Astrocyte of the hippocampus (primary cell): Measurements from ENCODE around the gene CARF.
"Not testable (repeated sequence)": the region's sequence is repeated elsewhere in the genome, so short reads cannot be mapped to it uniquely, and the experiment has no call there.

Experiments used
- DNase-seq: peaks from one replicate; pipeline ENCODE4 v3.0.0; 2011; ENCODE audit warnings: low read depth, low spot score

CARF gene, protein sequence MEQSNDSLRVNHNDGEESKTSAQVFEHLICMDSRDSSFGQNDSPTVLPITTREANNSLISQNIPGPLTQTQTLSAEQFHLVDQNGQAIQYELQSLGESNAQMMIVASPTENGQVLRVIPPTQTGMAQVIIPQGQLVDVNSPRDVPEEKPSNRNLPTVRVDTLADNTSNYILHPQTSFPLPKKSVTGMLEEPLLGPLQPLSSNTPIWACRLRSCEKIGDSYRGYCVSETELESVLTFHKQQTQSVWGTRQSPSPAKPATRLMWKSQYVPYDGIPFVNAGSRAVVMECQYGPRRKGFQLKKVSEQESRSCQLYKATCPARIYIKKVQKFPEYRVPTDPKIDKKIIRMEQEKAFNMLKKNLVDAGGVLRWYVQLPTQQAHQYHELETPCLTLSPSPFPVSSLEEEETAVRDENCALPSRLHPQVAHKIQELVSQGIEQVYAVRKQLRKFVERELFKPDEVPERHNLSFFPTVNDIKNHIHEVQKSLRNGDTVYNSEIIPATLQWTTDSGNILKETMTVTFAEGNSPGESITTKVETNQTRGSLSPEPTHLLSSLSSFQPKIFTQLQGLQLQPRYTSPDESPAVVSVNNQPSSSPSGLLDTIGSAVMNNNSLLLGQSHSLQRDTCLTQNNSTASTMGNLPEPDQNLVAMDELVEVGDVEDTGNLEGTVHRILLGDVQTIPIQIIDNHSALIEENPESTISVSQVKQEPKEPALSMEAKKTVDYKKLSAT

DNA sequence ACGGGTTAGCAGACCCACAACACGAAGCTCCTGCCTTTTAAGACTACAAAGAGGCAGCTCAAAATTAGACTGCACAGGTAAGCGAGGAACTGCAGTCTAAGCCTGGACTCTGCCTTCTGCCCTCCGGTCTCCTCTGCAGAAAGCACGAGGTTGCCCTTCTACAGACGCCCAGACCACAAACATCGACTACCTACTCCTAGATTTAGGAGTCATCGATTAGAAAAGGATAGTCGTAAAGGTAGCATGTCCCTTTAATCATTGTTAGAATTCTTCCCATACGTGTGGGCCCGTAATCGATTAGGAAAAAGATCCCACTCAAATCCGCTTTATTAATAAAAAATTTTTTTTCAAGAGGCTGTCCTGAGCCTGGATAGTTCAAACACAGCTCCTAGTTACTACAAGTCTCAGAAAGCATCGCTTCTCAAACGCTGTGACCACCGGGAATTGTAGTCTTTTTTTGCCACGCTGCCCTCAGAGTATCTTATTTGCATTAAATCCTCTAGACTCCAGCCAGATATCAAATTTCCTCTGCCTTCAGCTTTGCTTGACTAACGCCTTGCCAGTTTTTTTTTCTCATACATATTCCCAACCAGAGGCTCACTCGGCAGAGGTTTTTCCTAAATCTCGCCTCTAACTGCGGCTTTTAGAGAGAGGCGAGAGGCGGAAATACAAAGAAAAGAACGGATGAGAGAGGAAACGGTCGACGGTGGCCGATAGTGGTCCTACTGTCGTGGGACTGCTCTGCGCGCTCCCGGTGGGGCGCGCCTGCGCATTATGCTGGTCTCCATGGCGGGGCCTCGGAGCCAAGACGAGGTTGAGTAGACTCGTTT is at the start of gene CARF, which contains the start of gene WDR12:
TSS of gene CARF (plus strand) at position 764 of the 830 bp plus-strand sequence. CDS start 29,628 bp downstream, outside the sequence.
TSS of gene WDR12 (minus strand) at position 162 of the 830 bp plus-strand sequence. CDS start 197 bp downstream, outside the sequence.
- DNase-seq: peak; percentile 98

GRCh38 chr2:202870431-202871299 is 41.4 kb upstream of the CARF start:
- peak; percentile 75 for DNase-seq

- DNase-seq: peak; percentile 87
These were observed 40.6 kb upstream of the CARF start, which contains the start of gene ICA1L for GRCh38 chr2:202871300-202872141. Gene ICA1L, minus strand, starts transcription at chr2:202871766. Its CDS starts 42,757 bp downstream, at chr2:202829009.

DNA sequence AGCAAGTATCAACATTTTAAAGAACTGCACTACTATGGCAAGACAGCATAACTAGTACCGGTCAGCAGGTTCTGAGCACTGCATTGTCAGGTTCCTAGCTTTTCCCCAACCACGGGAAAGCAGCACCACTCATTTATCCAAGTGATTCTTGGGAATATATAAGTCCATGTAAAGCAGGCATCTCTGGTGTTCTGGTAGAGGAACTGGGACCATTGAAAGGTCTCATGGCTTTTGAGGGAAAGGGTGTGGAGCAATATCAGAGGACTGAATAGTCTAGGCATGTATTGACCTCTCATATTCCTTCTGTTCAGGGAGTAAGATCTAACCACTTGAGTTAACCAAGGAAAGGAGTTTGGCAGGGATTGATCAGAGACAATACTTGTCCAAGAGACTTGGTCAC is 34.4 kb upstream of the CARF start:
- no peak for DNase-seq

DNA sequence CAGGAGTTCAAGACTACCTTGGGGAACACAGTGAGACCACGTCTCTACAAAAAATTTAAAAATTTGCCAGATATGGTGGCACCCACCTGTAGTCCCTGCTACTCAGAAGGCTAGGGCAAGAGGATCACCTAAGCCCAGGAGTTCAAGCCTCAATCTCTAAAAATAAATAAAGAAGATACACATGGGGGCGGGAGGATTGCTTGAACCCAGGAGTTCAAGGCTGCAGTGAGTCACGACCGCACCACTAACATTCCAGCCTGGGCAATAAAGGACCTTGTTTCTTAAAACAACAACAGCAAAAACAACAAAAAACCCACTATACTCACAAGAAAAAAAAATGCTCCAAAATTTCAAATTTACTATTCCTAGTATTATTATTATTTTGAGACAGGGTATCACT is 30.5 kb upstream of the CARF start:
- DNase-seq: no peak

DNA sequence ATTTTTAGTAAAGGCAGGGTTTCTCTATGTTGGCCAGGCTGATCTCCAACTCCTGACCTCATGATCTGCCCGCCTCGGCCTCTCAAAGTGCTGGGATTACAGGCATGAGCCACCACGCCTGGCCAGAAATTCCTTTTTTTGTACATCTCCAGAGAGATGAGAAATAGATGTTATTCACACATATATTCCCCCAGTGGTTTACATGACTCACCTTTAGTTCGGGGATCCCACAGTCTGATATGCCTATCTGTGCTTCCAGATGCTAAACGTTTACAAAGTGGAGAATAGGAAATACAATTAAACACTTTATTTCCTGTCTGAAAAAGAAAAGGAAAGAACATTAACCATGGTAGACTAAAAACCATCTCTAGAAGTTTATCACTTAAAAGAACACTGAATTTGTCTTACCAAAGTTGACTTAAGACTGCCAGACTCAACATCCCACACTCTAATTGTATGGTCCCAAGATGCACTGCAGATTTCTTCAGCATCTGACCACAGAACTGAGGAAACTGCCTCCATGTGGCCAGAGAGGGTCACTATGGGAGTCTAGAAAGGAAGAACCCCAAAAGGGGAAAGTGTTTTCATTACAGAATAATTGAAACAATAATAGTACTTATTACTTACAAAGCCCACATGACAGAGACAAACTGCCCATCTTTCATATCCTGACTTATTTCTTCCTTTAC is 27.9 kb upstream of the CARF start:
- DNase-seq: peak; percentile 1

GRCh38 chr2:202885190-202885589 is 26.9 kb upstream of the CARF start:
- no peak for DNase-seq

DNA sequence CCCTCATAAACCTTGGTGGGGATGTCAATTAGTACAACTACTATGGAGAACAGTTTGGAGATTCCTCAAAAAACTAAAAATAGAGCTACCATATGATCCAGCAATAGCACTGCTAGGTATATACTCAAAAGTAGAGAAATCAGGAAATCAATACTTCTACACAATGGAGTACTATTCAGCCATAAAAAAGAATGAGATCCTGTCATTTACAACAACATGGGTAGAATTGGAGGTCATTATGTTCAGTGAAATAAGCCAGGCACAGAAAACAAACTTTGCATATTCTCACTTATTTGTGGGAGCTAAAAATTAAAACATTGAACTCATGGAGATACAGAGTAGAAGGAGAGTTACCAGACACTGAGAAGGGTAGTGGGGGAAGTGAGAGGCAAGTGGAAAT is 6.6 kb upstream of the CARF start:
- not testable (repeated sequence) for DNase-seq

- no peak for DNase-seq
These were observed 3.9 kb upstream of the CARF start for GRCh38 chr2:202908186-202908585.

GRCh38 chr2:202909394-202910192 is 2.5 kb upstream of the CARF start:
- DNase-seq: no peak

- not testable (repeated sequence) for DNase-seq
These were observed 1.8 kb upstream of the CARF start for GRCh38 chr2:202910250-202910649.

DNA sequence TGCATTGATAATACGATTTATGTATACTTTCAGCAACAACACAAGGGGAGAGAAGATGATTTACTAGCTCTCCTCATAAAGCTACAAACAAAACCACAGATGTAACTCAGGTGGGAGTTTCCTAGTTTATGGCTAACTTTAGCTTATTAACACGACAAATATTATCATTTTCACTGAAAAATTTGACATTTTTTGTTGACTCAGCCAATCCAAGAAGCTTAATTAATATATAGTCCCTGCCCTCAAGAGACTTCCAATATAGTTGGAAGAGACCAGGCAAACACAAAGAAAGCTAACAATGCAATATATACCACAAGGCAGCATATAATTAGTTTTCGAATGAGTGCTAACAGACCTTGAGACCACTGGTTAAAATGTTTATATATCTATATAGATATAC is 1.4 kb upstream of the CARF start:
- DNase-seq: no peak

DNA sequence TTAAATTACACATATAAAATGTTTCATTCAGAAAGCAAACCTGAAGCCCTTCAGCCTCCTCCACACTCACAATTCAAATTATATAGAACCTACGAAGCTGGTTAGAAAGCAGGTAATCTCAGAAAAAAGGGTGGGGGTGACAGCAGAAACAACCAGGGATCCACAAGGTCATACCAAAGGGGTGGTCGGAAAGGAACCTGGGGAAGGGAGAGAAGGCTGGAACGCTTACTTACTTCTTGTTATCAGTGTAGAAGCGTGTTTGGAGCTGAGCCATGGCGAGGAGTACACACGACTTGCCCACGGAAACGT is 918 bp upstream of the CARF start:
- DNase-seq: no peak

- peak; percentile 13 for DNase-seq
These were observed 497 bp downstream of the CARF start for GRCh38 chr2:202912342-202913201.

- no peak for DNase-seq
These were observed 6.8 kb downstream of the CARF start for GRCh38 chr2:202918860-202919259.

GRCh38 chr2:202932425-202933138 is 20.5 kb downstream of the CARF start:
- peak; percentile 4 for DNase-seq

- no peak for DNase-seq
These were observed 21.1 kb downstream of the CARF start for GRCh38 chr2:202933139-202933510.
